AG10803 (cell line): Measurements from ENCODE around the gene ZBTB25.
A peak's percentile ranks its signal among the peaks of the same experiment; 100 is the strongest.

Experiments used
- DNase-seq: peaks from one replicate; pipeline ENCODE4 v3.0.0; 2010; ENCODE audit warnings: low read depth
- H3K4me3 ChIP-seq: 2 replicates; pipeline ENCODE4 v1.5.1; 2011; ENCODE audit warnings: mild to moderate bottlenecking, low read length, control low read depth
- TF ChIP-seq, protein P1 (sequence below): conservative IDR thresholded peaks from 2 replicates; pipeline ENCODE4 v1.5.1; 2011; ENCODE audit warnings: mild to moderate bottlenecking, low read length, control low read depth, inconsistent platforms

Gene ZBTB25

GRCh38 chr14:64474698-64475097 lies 28.9 kb downstream of the ZBTB25 start:
- H3K4me3 ChIP-seq = no peak overlapping the region
- DNase-seq = no peak
- TF ChIP-seq, protein P1, sequence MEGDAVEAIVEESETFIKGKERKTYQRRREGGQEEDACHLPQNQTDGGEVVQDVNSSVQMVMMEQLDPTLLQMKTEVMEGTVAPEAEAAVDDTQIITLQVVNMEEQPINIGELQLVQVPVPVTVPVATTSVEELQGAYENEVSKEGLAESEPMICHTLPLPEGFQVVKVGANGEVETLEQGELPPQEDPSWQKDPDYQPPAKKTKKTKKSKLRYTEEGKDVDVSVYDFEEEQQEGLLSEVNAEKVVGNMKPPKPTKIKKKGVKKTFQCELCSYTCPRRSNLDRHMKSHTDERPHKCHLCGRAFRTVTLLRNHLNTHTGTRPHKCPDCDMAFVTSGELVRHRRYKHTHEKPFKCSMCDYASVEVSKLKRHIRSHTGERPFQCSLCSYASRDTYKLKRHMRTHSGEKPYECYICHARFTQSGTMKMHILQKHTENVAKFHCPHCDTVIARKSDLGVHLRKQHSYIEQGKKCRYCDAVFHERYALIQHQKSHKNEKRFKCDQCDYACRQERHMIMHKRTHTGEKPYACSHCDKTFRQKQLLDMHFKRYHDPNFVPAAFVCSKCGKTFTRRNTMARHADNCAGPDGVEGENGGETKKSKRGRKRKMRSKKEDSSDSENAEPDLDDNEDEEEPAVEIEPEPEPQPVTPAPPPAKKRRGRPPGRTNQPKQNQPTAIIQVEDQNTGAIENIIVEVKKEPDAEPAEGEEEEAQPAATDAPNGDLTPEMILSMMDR = no peak

DNA sequence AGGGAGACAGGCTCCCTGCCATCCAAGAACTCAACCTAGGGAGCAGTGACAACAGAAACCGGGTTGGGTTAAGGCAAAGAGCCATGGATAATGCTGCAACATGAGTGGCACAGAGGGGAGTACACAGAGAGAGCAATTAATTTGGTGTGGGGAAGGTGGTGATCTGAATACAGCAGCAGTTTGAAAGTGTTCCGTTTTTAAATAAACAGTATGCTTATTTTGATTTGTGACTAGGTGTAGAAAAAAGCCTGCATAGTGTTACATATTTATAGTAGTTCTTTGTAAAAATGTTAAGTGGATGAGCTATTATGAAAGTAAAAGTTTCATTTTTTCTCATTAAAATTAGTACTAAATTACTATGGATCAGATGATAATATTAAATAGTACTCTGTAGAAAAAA lies 29.6 kb downstream of the ZBTB25 start:
- no peak for DNase-seq
- no peak overlapping the region for H3K4me3 ChIP-seq
- TF ChIP-seq, protein P1 = no peak

DNA sequence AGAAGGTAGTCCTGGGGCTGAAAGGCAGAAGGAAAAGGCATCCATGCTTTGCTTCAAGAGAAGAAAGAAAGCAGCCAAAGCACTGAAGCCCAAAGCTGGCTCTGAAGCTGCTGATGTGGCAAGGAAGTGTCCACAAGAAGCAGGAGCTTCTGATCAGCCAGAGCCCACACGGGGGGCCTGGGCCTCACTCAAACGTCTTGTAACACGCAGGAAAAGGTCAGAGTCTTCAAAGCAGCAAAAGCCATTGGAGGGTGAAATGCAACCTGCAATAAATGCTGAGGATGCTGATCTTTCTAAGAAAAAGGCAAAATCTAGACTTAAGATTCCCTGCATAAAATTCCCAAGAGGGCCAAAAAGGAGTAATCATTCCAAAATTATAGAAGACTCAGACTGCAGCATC lies 35.2 kb downstream of the ZBTB25 start:
- TF ChIP-seq, protein P1 = no peak
- no peak for DNase-seq
- no peak overlapping the region for H3K4me3 ChIP-seq

GRCh38 chr14:64467566-64467965 lies 36.1 kb downstream of the ZBTB25 start:
- H3K4me3 ChIP-seq = no peak overlapping the region
- TF ChIP-seq, protein P1 = no peak
- DNase-seq = no peak

GRCh38 chr14:64467101-64467500 lies 36.5 kb downstream of the ZBTB25 start:
- no peak for DNase-seq
- no peak overlapping the region for H3K4me3 ChIP-seq
- TF ChIP-seq, protein P1 = no peak

- TF ChIP-seq, protein P1 = peak; percentile 57
- peak; percentile 48 for DNase-seq
- peak overlapping the region; percentile 72 for H3K4me3 ChIP-seq
Observed at GRCh38 chr14:64465831-64466554, 37.6 kb downstream of the ZBTB25 start.

DNA sequence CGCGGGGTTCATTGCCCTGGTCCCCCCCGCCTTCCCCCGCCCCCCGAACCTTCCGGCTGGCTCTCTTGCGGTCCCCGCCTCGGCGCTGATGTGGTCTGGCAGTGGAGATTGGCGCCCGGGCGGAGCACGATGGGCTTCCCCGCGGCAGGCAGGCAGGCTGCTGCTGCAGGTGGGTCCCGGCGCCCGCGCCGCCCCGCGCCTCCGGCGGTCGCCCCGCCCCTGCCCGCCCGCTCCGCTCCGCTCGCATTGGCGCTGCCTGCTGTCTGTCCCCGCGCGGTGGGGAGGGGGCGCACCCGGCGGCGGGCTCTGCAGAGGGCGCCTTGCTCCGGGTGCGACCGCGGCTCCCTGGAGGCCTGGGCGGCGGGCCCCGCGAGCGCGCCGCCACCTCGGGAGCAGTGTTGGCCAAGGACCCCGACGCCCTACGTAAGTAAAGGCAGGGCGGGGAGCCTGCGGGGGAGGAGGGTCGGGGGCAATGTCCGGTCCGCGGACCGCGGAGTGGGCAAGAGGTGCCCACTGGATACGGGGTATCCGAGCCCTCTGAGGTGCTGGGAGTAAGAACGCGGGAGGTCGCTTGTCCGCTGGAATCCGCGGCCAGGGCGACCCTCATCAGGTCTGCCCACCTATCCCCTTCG lies 38.3 kb downstream of the ZBTB25 start, which contains the start of gene AKAP5:
Gene AKAP5, plus strand, starts transcription at position 309 of the 632 bp plus-strand sequence. CDS start 2,896 bp downstream, outside the sequence.
- DNase-seq = no peak
- peak within 1 kb of the TSS; percentile 72 for H3K4me3 ChIP-seq
- TF ChIP-seq, protein P1 = no peak
